22Rv1 (cell line): ENCODE measurements around the gene SCAMP4.

ENCODE experiments used
- H3K27ac ChIP-seq: fragments of 450-650 bp; 2 replicates; pipeline ENCODE4 v1.5.1; 2017
- ZFX ChIP-seq: fragments of 450-650 bp; IDR thresholded peaks from 2 replicates; pipeline ENCODE4 v1.6.1; 2017; ENCODE audit warnings: antibody characterized with exemption, borderline replicate concordance
- TF ChIP-seq, protein P1 (sequence below): fragments of 450-650 bp; IDR thresholded peaks from 2 replicates; pipeline ENCODE4 v1.5.1; 2017; ENCODE audit warnings: mild to moderate bottlenecking

Gene SCAMP4

GRCh38 chr19:1868971-1869370 is 36.2 kb upstream of the SCAMP4 start:
- TF ChIP-seq ZFX, result no peak
- TF ChIP-seq, protein P1, sequence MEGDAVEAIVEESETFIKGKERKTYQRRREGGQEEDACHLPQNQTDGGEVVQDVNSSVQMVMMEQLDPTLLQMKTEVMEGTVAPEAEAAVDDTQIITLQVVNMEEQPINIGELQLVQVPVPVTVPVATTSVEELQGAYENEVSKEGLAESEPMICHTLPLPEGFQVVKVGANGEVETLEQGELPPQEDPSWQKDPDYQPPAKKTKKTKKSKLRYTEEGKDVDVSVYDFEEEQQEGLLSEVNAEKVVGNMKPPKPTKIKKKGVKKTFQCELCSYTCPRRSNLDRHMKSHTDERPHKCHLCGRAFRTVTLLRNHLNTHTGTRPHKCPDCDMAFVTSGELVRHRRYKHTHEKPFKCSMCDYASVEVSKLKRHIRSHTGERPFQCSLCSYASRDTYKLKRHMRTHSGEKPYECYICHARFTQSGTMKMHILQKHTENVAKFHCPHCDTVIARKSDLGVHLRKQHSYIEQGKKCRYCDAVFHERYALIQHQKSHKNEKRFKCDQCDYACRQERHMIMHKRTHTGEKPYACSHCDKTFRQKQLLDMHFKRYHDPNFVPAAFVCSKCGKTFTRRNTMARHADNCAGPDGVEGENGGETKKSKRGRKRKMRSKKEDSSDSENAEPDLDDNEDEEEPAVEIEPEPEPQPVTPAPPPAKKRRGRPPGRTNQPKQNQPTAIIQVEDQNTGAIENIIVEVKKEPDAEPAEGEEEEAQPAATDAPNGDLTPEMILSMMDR, result no peak
- peak overlapping the region; percentile 34; the same call in 1 of the 2 replicates for H3K27ac ChIP-seq

- no peak for TF ChIP-seq ZFX
- TF ChIP-seq, protein P1, result no peak
- H3K27ac ChIP-seq, result 0 out of 2 replicates have a peak overlapping the region, but pooled peaks have one; percentile 92
Observed at GRCh38 chr19:1871140-1871597, 34.0 kb upstream of the SCAMP4 start.

DNA sequence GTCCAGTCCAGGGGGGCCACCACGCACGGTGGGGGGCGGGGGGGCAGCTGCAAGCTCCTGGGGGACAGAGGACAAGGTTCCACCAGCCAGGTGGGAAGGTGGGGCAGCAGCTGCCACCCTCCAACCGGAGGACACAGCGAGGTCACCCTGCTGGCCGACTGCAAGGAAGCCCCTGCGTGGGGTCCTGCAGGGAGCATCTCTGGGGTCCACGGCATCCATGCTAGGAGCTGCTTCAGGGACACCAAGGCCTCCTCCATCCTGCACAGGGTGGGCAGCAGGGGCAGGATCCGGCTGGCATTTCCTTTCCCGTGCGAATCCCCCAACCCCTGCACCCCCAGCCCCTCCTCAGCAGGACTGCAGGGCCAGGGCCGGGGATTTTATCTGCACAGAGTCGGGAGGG is 33.6 kb upstream of the SCAMP4 start:
- no peak for TF ChIP-seq ZFX
- TF ChIP-seq, protein P1, result no peak
- H3K27ac ChIP-seq, result 0 out of 2 replicates have a peak overlapping the region, but pooled peaks have one; percentile 92

- peak overlapping the region; percentile 92 for H3K27ac ChIP-seq
- TF ChIP-seq ZFX, result no peak
- TF ChIP-seq, protein P1, result no peak
Observed at GRCh38 chr19:1872807-1873523, 32.2 kb upstream of the SCAMP4 start.

GRCh38 chr19:1873524-1874473 is 31.4 kb upstream of the SCAMP4 start:
- TF ChIP-seq, protein P1, result no peak
- TF ChIP-seq ZFX, result no peak
- peak overlapping the region; percentile 92 for H3K27ac ChIP-seq

DNA sequence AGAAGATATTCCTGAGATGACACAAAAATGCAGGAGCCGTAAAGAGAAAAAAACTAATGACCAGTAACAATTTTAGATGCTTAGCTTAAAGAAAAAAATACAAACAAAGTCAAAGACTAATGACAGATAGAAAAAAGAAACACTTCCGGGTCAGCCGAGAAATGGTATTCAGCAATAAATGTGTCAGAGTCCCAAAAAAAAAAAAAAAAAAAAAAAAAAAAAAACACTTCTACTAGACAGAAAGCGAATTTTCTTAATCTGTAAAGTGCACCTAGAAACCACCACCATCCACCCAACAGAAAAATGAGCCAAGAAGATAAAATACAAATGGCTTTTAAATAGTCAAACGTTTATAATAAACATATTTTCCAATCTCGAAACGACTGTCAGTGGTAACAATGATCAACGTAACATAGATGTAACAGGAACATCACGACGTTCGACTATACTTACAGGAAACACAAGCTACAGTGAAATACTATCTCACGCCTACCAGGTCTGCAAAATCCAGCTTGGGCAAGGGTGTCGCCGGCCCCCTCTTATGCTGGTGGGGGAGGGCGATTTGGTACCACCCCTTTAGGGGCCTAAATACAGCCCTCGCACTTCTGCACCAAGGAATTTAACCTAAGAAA is 30.5 kb upstream of the SCAMP4 start:
- H3K27ac ChIP-seq, result peak overlapping the region; percentile 92
- TF ChIP-seq, protein P1, result no peak
- TF ChIP-seq ZFX, result no peak

DNA sequence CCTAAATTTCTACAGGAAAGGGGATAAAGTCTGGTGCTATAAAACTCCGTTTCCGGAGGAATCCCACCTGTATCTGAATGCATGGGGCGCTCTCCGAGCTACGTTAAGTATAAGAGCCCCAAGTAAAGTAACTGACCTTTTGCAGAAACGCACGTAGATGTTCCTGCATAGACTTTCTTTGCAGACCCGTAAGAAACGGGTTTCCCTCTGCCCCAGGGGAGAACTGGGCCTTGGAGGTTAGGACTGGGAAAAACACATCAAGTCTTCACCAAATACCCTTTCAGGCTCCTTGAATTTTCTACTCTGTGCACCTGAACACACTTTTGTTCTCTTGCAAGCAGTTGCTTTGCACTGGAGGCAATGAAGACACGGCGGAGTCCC is 29.9 kb upstream of the SCAMP4 start:
- peak overlapping the region; percentile 92 for H3K27ac ChIP-seq
